GM12878 (cell line): ENCODE measurements around the gene PHF20. TPM values are rescaled to one million over a fixed set of nuclear protein-coding genes. Genes with fewer than 3 reads are reported as not detected.
A peak's percentile ranks its signal among the peaks of the same experiment; 100 is the strongest.

Source experiments
- ASH2L ChIP-seq: fragments of 300-600, 200-600 bp; sonication (generic); IDR thresholded peaks from 2 replicates; pipeline ENCODE4 v1.6.1; 2017; ENCODE audit warnings: low read depth, mild to moderate bottlenecking, borderline replicate concordance
- CEBPZ ChIP-seq: fragments of 150-350 bp; IDR thresholded peaks from 2 replicates; pipeline ENCODE4 v1.6.1; 2016; ENCODE audit warnings: low read depth, low read length
- E2F4 ChIP-seq: IDR thresholded peaks from 2 replicates; pipeline ENCODE4 v1.6.1; 2012; ENCODE audit warnings: low read depth, low read length, improper control_type of control experiment
- IRF3 ChIP-seq: fragments of 450-650 bp; IDR thresholded peaks from 2 replicates; pipeline ENCODE4 v1.6.1; 2014; ENCODE audit warnings: mild to moderate bottlenecking
- JUNB ChIP-seq: IDR thresholded peaks from 2 replicates; pipeline ENCODE4 v1.6.1; 2016; ENCODE audit warnings: antibody characterized with exemption, mild to moderate bottlenecking
- NFXL1 ChIP-seq: fragments of 450-650 bp; IDR thresholded peaks from 2 replicates; pipeline ENCODE4 v1.6.1; 2017; ENCODE audit warnings: antibody characterized with exemption, mild to moderate bottlenecking, borderline replicate concordance
- PML ChIP-seq: IDR thresholded peaks from 2 replicates; pipeline ENCODE4 v1.6.1; 2012; ENCODE audit warnings: low read length, inconsistent platforms
- SP1 ChIP-seq: IDR thresholded peaks from one replicate; pipeline ENCODE4 v1.6.1; 2011; ENCODE audit warnings: low read depth, low read length
- ZNF217 ChIP-seq: fragments of 450-650 bp; IDR thresholded peaks from 2 replicates; pipeline ENCODE4 v1.6.1; 2017; ENCODE audit warnings: antibody characterized with exemption, mild to moderate bottlenecking
- polyA plus RNA-seq, 11 experiments: library from polyadenylated mRNA; depleted of rRNA in 4 of 11; unstranded in 6 of 11; stranded (reverse) in 5 of 11; fragments of >200 nt; fragmentation: Nextera tagmentation in 4 of 11; fragmentation: Illumina TruSeq in 1 of 11; extraction: Ambion mirVana in 4 of 11; extraction: Trizol in 1 of 11; gene quantifications; 1 replicate in 1 of 11; 2 replicates in 10 of 11; pipeline versions ENCODE4 v1.2.1 to v1.2.3, GENCODE V29; 2011 to 2016; ENCODE audit warnings: inconsistent platforms in 2 of 11, missing spikeins in 2 of 11, low read depth in 1 of 11
- total RNA-seq, 4 experiments: library from RNA; depleted of rRNA in 3 of 4; stranded (reverse); fragments of >200 nt in 3 of 4; fragmentation: Illumina TruSeq in 1 of 4; extraction: Trizol in 1 of 4; gene quantifications; 2 replicates each; pipeline versions ENCODE4 v1.2.1 to v1.2.3, GENCODE V29; 2013 to 2021

PHF20 gene
- total and polyA plus RNA-seq, 10 of the 15 experiments (the other 5 are each of a cell fraction or from before 2014, with no cell fraction given), result 31.6 to 91.2 (median 46.8) TPM

GRCh38 chr20:35771689-35772562, at the start of gene PHF20 (continued):
- TF ChIP-seq IRF3 (peak; percentile 63), JUNB (no peak), ASH2L (no peak), ZNF217 (peak; percentile 63; the same call in 1 of the 2 replicates), E2F4 (0 out of 2 replicates have a peak, but pooled peaks have one; percentile 58), PML (no peak), SP1 (peak; percentile 94), CEBPZ (no peak), NFXL1 (no peak)
